Ecto neural progenitor cell (in vitro differentiated cells): ENCODE results near the gene NEGR1.

Experiments
- DNase-seq: peaks from one replicate; pipeline ENCODE4 v3.0.0-alpha.2; 2018; ENCODE audit warnings: low spot score

The NEGR1 gene

GRCh38 chr1:72117621-72118020 is 164.7 kb downstream of the NEGR1 start:
- no peak for DNase-seq

DNA sequence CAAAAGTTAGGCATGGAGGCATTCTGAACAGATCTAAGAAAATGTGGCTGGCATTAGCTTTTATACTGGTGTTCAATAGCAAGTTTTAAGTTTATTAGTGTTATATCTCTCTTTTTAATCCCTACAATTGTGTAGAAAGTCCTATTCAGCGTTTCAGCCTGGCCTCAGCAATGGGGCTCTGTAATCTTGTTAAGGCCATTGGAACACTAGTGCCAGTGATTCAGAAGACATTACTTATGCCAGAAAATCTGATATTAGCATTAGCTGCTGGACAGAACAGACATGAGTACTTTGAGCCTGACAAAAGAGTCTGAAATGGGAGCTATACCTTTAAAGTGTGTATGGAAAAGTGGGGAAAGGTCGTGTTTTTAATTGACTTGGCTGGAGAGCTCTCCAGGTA is 167.0 kb downstream of the NEGR1 start:
- no peak for DNase-seq

GRCh38 chr1:72111662-72112061 is 170.7 kb downstream of the NEGR1 start:
- DNase-seq = no peak

GRCh38 chr1:72109916-72110315 is 172.4 kb downstream of the NEGR1 start:
- DNase-seq = no peak

DNA sequence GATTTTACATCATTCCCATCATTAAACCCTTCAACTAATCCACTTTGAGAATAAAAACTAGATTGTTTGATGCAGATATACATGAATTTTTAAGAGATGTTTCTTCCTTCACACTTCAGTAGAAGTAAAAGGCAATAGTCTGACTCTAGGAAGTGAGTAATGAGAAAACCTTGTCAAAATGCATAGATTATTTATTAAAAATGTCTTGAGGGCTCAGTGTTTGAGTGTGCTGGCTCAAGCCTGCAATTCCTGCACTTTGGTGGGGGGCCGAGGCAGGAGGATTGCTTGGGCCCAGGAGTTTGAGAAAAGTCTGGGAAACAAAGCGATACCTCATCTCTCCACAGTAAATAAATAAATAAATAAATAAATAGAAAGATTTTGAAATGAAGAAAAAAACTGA is 177.1 kb downstream of the NEGR1 start:
- no peak for DNase-seq

DNA sequence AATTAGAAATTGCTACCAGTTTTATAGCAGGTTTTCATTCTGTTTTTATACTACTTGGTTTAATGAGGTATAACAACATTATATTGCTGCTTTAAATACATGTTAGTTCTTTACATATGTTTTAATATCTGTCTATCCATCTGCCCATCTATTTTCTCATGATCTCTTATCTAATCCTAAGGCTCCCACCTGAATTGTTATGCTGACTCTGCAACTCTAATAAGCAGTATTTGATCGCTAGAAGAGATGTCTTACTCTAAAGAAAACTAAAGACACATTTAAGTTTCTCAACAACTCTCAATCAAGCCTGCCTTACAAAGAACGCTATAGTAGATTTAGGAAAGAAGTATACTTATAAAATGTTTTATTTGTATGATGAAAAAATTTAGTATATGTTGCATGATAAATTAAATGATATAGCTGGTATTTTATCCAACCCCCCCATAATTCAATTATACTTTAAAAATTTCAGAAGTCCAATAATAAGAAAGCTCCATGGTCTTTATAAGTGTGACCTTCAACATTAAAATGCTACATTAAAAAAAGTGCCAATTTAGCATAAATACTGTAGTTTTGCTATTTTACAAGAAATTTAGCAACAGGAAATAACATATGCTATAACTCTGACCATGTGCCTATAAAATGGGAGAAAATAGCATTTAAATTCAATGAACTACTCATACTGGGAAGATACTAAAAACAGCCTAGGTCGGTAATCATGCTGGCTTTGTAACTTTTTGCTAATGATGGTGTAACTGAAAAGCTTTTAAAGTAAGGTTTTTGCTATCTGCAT is 180.3 kb downstream of the NEGR1 start:
- DNase-seq = no peak

- no peak for DNase-seq
These were observed 181.6 kb downstream of the NEGR1 start for GRCh38 chr1:72100771-72101170.

DNA sequence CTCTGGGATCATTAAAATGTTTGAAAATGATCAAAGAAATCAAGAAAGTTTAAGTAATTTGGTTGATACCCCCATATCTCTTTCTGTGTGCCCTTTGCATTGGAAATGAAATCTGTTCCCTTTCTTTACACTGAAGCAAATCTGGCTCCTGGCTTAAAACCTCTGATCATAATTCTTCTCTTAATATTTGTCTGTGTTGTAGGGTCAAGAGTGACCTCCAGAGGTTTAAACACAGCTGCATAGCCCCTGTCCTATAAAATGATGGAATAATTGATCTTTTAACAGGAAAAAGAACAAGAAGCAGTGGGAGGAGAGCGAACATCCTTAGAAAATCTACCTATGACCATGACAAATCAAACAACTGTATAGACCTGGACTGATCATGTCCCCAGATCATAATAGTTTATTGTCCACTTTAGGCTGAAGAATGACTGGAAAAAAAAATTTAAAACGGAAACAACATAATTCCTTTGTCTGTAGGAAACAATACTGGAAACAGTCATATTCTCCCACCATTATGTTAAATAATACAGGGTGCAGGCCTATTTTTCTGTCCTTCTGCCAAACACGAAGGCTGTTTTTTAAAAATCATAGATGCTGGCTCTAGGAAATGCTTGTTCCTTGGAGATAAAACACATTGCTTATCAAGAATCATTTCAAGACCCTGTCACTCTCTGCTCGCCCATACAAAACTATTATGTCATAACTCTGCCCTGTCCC is 184.3 kb downstream of the NEGR1 start:
- DNase-seq = no peak

DNA sequence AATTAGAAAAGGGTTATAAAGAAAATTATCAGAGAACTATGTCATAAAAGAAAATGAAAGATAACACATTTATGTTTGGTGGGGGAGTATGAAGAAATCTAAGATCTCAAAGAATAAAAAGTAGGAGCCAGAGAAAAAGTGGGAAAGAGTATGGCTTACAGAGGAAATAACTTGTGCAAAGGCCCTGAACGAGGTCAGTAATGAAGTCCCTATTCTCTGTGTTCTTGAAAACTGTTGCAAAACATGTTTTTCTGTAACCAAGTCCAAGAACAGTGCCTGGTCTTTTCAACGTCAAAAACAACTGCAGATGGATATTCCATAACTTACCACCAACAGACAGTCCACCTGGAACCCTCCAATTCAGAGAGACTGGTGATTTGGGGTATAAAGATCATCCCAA is 188.1 kb downstream of the NEGR1 start:
- no peak for DNase-seq

DNA sequence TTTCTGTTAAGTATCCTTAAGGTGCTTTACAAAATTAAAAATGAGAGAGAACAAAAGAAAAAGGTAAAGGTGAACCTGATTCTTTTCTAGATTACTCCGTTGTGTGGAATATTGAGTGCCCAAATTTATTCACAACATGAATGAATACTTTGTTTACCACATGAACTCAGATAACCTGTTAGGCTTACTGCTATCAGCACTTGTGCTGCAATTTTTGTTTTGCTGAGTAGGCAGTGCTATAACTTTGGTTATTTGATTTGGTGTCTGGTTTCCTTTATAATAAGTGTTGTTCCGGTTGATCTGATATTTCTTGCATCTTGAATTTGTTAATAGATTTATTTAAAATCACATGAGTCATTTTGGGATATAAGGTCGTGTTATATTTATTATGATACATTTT is 195.9 kb downstream of the NEGR1 start:
- DNase-seq = no peak

DNA sequence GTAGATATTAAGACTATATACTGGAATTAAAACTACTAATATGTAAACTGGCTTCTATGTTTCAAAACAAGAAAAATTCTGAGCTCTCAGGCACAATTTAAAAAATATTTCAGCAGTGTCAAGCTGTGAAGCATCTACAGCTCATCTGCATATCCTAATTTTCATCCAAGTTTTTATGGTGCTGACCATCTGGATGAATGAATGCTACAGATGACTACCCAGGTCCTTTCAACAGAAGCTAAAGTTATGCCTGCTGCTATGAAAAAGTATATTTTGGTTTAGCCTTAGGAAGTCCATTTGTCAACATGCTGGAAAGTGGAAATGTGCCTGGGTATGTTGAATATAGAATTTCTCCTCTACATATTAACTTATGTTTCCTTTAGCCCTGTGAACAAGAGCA is 206.9 kb downstream of the NEGR1 start:
- DNase-seq = no peak

DNA sequence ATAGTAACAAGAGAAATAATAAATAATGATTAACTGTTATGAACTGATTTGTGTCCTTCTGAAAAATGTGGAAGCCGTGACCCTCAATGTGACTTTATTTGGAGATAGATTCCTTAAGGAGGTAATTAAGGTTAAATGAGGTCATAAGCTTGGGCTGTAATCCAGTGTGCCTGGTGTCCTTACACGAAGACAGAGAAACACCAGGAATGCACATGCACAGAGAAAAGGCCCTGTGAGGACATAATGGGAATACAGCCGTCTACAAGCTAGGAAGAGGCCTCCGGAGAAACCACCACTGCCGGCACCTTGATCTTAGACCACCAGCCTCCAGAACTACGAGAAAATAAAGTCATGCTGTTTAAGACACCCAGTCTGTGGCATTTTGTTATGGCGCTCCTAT is 215.9 kb downstream of the NEGR1 start:
- DNase-seq = no peak

GRCh38 chr1:72064196-72065075 is 217.9 kb downstream of the NEGR1 start:
- DNase-seq = no peak

GRCh38 chr1:72063364-72064044 is 218.8 kb downstream of the NEGR1 start:
- DNase-seq = no peak

- DNase-seq = no peak
These were observed 219.8 kb downstream of the NEGR1 start for GRCh38 chr1:72062584-72062983.

GRCh38 chr1:72060466-72061245 is 221.7 kb downstream of the NEGR1 start:
- no peak for DNase-seq

GRCh38 chr1:72056516-72056915 is 225.8 kb downstream of the NEGR1 start:
- no peak for DNase-seq

DNA sequence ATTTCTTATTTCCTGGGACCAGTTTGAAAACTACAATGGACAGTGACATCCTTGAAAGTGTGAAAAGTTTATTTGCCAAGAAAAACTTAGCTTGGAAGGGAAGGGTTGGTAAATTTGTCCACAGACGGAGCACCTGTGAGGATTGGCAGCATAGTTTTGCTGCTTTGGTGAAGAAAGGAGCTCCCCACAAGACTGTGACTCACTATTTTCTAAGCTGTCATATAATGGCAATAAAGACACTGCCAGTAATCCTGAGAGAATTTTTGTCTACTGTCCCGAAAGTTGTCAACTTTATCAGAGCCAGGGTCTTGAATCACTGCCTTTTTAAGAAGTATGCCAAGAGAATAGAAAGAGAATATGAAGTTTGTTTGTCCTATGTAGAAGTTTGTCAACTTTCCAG is 230.8 kb downstream of the NEGR1 start:
- no peak for DNase-seq

- DNase-seq = no peak
These were observed 231.8 kb downstream of the NEGR1 start for GRCh38 chr1:72050551-72050950.

DNA sequence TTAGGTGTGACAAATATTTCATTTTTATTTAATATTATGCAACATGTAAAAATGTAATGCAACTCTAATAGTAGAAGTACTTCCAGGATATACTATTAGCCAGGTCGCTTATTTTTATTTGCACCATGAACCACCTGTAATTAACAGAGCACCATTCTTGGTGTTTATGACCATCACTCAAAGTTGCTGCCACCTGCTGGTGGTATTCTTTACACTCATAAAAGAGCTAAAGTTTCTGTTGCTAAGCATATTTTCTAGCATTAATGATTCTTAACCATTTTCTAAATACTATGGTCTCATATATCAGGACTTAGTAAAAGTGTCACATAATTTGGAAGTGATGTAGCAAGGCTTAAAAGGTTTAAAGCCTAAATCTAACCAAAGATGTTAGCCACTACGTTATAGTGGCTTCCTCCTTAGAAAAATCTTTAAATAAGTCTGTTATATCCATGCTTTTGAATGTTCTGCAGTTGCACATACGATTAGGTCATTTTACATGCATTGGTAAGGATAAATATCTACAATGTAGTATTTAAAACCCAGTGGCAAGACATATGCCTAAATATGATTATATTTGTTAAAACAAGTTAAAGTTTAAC is 244.5 kb downstream of the NEGR1 start:
- DNase-seq = no peak

- no peak for DNase-seq
These were observed 247.5 kb downstream of the NEGR1 start for GRCh38 chr1:72034827-72035226.
